NCI-H345 treated with DMSO at 0.1 percent for 48 hours (cell line): ENCODE results near the gene RBM33.
"Not testable (repeated sequence)": the region's sequence is repeated elsewhere in the genome, so short reads cannot be mapped to it uniquely, and the experiment has no call there.

Experiments used
- DNase-seq: peaks from one replicate; lab custom pipeline; 2025; ENCODE audit not compliant: unreplicated experiment; lab: John Stamatoyannopoulos, UW

Gene RBM33

DNA sequence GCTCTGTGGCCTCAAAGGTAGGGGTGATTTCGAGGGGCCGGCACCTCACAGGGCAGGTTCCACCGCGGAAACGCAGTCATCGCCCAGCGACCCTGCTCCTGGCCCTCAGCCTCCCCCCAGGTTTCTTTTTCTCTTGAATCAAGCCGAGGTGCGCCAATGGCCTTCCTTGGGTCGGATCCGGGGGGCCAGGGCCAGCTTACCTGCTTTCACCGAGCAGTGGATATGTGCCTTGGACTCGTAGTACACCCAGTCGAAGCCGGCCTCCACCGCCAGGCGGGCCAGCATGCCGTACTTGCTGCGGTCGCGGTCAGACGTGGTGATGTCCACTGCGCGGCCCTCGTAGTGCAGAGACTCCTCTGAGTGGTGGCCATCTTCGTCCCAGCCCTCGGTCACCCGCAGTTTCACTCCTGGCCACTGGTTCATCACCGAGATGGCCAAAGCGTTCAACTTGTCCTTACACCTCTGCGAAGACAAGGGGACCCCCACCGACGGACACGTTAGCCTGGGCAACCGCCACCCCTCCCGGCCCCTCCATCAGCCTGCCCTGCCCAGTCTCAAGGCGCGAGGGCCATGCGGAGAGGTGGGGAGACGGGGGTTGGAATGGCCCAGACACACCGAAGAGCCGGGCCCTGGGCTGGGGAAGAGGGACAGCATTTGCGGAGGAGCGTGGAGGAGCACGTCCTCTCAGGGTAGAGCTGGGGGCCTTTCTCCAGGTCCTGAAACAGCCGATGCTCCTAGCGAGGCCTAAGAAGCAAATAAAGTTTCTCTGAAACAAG is 161.8 kb downstream of the RBM33 start:
- DNase-seq, result no peak

- DNase-seq, result no peak
Observed at GRCh38 chr7:155807065-155807671, 162.7 kb downstream of the RBM33 start.

DNA sequence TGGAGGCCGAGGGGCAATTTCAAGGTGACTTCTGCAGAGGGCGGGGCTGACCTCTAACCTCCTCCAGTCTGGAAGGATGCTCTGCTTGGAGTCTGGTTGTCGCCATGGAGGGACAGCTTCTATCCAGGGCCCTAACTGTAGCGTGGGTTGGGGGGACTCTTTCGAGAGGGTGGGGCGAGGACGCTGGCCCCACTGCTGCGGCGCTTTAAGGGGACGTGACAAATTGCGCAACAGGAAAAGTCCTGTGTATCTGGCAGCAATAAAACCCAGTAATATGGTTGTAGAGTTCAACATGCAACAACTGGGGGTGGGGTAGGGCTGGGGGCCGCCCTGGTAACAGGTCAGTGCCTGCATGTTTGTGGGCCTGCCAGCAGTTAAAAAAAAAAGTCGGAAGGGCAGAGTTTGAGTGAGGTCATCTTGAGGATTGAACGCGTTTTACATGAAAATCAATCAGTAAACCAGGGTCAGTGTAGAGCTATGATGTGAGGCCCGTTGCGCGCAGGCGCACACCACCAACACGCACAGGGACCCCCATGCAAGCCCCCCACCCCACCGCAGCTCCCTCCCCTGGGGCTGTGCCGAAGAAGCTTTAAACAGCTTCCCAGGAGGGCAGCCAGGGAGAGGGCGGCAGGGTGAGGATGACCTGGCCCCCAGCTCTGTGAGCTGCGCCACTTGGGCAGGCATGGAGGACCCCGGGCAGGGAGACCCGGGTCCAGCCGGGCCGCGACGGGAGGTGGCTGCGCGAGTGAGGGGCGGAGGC is 163.5 kb downstream of the RBM33 start:
- DNase-seq, result no peak

DNA sequence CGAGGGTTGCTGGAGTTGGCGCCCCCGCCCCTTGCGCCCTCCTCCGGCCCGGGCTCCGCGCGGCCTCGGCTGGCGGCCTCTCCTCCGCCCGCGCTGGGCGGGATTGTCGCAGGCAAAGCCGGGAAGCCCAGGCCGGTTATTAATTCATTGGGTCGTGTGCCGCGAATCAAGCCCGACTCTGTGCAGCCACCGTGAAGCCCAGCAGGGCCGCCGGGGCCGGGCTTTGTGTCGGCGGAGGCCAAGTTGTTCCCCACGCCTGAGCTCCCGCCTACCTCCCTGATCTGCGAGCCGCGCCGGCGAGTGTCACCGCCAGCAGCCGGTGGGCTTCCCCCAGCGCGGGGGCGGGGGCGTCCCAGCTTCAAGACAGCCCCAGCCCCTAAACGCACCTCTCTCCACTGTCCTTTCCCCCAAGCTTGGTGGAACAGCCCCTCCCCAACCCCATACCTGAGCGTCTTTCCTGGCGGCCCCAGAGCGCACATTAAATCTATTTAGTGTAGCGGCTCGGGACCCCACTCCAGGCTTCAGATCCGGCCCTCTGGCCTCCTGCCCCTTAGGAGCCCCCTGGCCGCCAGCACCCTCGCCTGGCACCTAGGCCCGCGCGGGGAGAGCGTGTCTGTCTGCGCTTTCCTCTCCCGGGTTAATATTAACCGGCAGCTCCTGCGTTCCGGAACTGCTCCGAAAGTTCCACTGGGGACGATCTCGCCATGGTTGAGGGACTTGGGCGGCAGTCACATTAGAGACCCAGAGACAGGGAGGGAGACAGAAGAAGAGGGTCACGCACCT is 164.3 kb downstream of the RBM33 start:
- DNase-seq, result no peak

DNA sequence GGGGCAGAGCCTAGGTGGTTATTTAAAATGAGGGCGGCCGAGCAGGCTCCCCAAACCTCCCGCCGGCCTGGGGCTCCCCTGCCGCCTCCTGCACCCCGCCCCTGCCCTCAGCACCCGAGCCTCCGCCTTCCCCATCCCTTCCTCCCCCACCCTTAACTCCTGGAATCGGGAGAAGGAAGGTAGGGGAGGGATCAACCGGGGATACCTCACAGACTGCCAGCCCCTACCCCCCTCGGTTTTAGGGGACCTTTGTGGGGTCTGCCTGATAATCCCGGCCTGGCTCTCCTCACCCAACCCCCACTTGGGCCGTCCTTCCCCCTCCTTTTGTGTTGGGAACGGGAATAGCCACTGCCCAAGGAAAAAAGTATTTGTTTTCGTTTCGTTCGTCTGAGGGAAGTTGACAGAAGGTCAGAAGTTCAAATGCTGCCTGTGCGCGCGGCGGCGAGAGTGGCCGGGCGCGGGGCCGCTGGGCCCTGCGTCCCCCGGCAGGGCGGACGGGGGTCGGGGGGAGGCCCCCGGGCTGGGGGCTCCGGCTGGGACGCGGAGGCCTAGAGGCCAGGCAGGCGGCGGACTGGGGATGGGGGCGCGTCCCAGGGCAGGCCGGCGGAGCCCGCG is 165.0 kb downstream of the RBM33 start:
- no peak for DNase-seq

GRCh38 chr7:155809947-155810769 is 165.7 kb downstream of the RBM33 start:
- DNase-seq, result no peak

GRCh38 chr7:155810770-155811559 is 166.5 kb downstream of the RBM33 start:
- no peak for DNase-seq

GRCh38 chr7:155811560-155811894 is 167.1 kb downstream of the RBM33 start:
- DNase-seq, result no peak

DNA sequence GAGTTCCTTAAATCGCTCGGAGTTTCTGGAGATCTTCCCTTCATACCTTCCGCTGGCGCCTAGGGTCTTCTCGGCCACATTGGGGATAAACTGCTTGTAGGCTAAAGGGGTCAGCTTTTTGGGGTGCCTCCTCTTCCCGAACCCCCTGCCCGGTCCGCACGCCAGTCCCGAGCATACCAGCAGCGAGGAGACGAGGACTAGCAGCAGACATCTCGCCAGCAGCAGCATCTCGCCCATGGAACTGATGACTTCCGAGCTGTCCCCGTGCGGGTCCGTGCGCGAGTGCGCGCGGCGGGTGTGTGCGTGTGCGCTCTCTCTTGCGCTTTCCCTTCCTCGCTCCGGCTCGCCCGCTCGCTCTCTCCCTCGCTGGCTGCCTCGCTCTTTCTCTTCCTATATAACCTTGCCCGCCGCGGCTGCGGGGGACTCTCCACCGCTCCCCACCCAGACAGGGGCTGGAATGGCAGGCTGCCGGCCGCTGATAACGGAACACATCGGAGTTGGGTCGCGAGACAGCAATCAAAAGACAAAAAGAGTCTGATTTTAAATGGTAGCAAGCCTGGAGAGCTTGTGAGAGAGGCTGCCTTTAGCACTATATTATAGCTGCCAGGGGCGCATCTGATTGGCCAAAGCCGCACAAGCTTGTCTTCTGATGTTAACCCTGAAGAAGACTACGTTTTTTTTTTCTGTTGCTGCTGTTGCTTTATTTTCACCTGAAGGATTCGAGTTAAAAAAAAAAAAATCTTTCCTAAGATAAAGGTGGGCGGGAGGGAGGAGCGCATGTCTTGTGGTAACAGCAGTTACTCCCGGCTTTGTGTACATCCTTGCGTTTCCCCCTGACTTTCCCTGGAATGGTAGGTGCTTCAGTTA is 167.7 kb downstream of the RBM33 start, which contains the start of gene SHH:
Gene SHH (minus strand): TSS at position 569 of the 867 bp plus-strand sequence. CDS start 341 bp downstream, at position 228.
- no peak for DNase-seq

DNA sequence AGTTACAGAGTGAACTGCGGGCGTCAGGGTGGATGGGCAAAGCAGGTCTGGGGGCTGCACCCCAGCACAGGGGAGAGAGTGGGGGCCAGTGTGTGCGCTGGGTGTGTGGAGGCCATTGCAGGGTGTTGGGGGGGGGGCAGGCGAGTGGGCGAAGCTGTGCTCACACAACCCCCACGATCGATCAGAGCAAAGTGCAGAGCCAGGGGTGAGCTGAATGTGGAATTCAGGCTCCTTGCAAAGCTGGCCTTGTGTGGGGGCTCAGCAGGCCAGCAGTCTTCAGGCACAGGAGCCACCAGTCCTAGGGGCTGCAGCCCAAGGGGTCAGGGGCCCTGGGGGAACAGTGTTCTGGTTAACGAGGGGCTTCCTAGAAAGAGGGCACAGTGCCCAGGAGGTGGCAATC is 168.7 kb downstream of the RBM33 start:
- no peak for DNase-seq

GRCh38 chr7:155813546-155814315 is 169.3 kb downstream of the RBM33 start:
- DNase-seq, result no peak

- no peak for DNase-seq
Observed at GRCh38 chr7:155814316-155815276, 170.1 kb downstream of the RBM33 start.

GRCh38 chr7:155815332-155816191 is 171.1 kb downstream of the RBM33 start:
- DNase-seq, result no peak

GRCh38 chr7:155816192-155816508 is 171.7 kb downstream of the RBM33 start:
- no peak for DNase-seq

DNA sequence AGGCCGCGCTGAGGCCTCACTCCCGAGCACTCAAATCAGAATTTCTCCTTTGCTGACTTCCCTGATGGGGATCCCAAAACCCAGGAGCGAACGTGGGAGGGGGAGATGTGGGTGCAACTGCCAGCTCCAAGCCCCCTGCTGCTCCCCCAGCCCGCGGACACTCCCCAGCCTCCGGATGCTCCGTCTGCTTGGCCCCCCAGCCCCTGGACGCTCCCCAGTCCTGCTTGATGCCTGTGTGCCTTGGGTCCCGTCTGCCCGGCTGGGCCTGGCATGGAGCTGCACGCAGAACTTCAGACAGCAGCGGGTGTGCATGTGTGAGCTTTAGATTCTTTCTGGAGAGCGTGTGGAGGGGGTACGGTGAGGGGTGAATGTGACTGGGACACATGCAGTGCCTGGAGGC is 172.5 kb downstream of the RBM33 start:
- DNase-seq, result no peak

DNA sequence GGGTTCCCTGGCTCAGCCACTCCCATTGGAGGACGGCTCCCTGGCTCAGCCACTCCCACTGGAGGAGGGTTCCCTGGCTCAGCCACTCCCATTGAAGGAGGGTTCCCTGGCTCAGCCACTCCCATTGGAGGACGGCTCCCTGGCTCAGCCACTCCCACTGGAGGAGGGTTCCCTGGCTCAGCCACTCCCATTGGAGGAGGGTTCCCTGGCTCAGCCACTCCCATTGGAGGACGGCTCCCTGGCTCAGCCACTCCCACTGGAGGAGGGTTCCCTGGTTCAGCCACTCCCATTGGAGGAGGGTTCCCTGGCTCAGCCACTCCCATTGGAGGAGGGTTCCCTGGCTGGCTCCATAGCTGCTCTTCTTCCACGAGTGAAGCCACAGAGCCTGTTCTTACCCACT is 173.1 kb downstream of the RBM33 start:
- DNase-seq, result not testable (repeated sequence)
